IMR-90 (cell line): Measurements from ENCODE around the gene AMZ1. TPM values are rescaled to one million over a fixed set of nuclear protein-coding genes. Genes with fewer than 3 reads are reported as not detected.

Source experiments
- ATAC-seq: fragments of 200-7000 bp; cut with Tn5 transposase; 2 replicates; pipeline ENCODE4 v1.9.1; 2020; ENCODE audit warnings: low read depth, mild to moderate bottlenecking, moderate library complexity
- BruUV-seq: library from RNA; stranded (reverse); fragments of 400-500 nt; replicated peaks from 2 replicates; lab custom pipeline; 2021; lab: Mats Ljungman, UMichigan
- CTCF ChIA-PET: fragments of 300-600 bp; formaldehyde crosslinking; extraction: SDS; loops from one replicate; lab custom pipeline; 2021; ENCODE audit warnings: antibody characterized with exemption; lab: Yijun Ruan, JAX
- POLR2A ChIA-PET: fragments of 300-600 bp; sonication (Branson Sonifier 250); formaldehyde crosslinking; loops from one replicate; lab custom pipeline; 2022; ENCODE audit warnings: antibody characterized with exemption; ENCODE audit not compliant: unreplicated experiment; lab: Charles Lee
- DNase-seq: peaks from one replicate; pipeline ENCODE4 v3.0.0; 2013
- H2AFZ ChIP-seq: replicated peaks from 2 replicates; pipeline ENCODE3; 2013; ENCODE audit warnings: low read length, mild to moderate bottlenecking; ENCODE audit not compliant: poor library complexity
- H2AK5ac ChIP-seq: 2 replicates; pipeline ENCODE4 v1.6.1; 2013; ENCODE audit warnings: low read depth, low read length, inconsistent platforms
- H2AK9ac ChIP-seq: replicated peaks from 2 replicates; pipeline ENCODE3; 2013; ENCODE audit warnings: mild to moderate bottlenecking, low read depth, low read length, moderate library complexity; ENCODE audit not compliant: poor library complexity
- H2BK120ac ChIP-seq: 2 replicates; pipeline ENCODE4 v1.6.1; 2013; ENCODE audit warnings: low read depth, low read length, inconsistent platforms
- H2BK15ac ChIP-seq: 3 replicates; pipeline ENCODE4 v1.6.1; 2013; ENCODE audit warnings: low read depth, low read length, inconsistent platforms
- H2BK20ac ChIP-seq: 2 replicates; pipeline ENCODE4 v1.6.1; 2013; ENCODE audit warnings: low read depth, mild to moderate bottlenecking, inconsistent platforms, low read length, moderate library complexity
- H2BK5ac ChIP-seq: 2 replicates; pipeline ENCODE4 v1.6.1; 2013; ENCODE audit warnings: mild to moderate bottlenecking, low read depth, low read length, inconsistent platforms; ENCODE audit not compliant: poor library complexity, severe bottlenecking
- H3K14ac ChIP-seq: replicated peaks from 2 replicates; pipeline ENCODE4 v1.6.1; 2013; ENCODE audit warnings: low read depth, low read length, inconsistent platforms
- H3K18ac ChIP-seq: 2 replicates; pipeline ENCODE4 v1.6.1; 2013; ENCODE audit warnings: low read depth, low read length, control low read depth
- H3K23ac ChIP-seq: 2 replicates; pipeline ENCODE4 v1.6.1; 2013; ENCODE audit warnings: low read depth, low read length, inconsistent platforms
- H3K27ac ChIP-seq: 2 replicates; pipeline ENCODE4 v1.5.1; 2013; ENCODE audit warnings: mild to moderate bottlenecking, control low read depth, low read length; ENCODE audit not compliant: insufficient read depth
- H3K27me3 ChIP-seq: 2 replicates; pipeline ENCODE4 v1.6.1; 2013; ENCODE audit warnings: low read length; ENCODE audit not compliant: control insufficient read depth, insufficient read depth
- H3K36me3 ChIP-seq: 2 replicates; pipeline ENCODE4 v1.6.1; 2013; ENCODE audit warnings: low read length, mixed read lengths; ENCODE audit not compliant: control insufficient read depth, insufficient read depth
- H3K4ac ChIP-seq: 2 replicates; pipeline ENCODE4 v1.6.1; 2013; ENCODE audit warnings: low read depth, low read length, inconsistent platforms
- H3K4me1 ChIP-seq: 2 replicates; pipeline ENCODE4 v1.6.1; 2013; ENCODE audit warnings: low read length, mixed read lengths; ENCODE audit not compliant: control insufficient read depth, insufficient read depth
- H3K4me2 ChIP-seq: 2 replicates; pipeline ENCODE4 v1.6.1; 2013; ENCODE audit warnings: low read depth, mild to moderate bottlenecking, control low read depth, low read length, moderate library complexity
- H3K4me3 ChIP-seq: 2 replicates; pipeline ENCODE4 v1.5.1; 2013; ENCODE audit warnings: low read depth, mild to moderate bottlenecking, control low read depth, low read length, moderate library complexity; ENCODE audit not compliant: insufficient read depth
- H3K56ac ChIP-seq: 2 replicates; pipeline ENCODE4 v1.6.1; 2013; ENCODE audit warnings: low read length, inconsistent platforms; ENCODE audit not compliant: insufficient read depth; ENCODE audit errors: extremely low read depth
- H3K79me1 ChIP-seq, 2 experiments: 2 replicates each; pipeline ENCODE4 v1.6.1; 2013; ENCODE audit warnings: low read length in 2 of 2, inconsistent platforms in 1 of 2, low read depth in 1 of 2
- H3K9ac ChIP-seq: 2 replicates; pipeline ENCODE4 v1.6.1; 2013; ENCODE audit warnings: low read depth, low read length, control low read depth
- H3K9me1 ChIP-seq: 2 replicates; pipeline ENCODE4 v1.6.1; 2013; ENCODE audit warnings: low read length, inconsistent platforms; ENCODE audit not compliant: insufficient read depth
- H3K9me3 ChIP-seq: 2 replicates; pipeline ENCODE4 v1.6.1; 2013; ENCODE audit warnings: low read length; ENCODE audit not compliant: control insufficient read depth, insufficient read depth
- H4K20me1 ChIP-seq: 2 replicates; pipeline ENCODE4 v1.6.1; 2013; ENCODE audit warnings: low read length, inconsistent platforms; ENCODE audit not compliant: insufficient read depth
- H4K5ac ChIP-seq: 2 replicates; pipeline ENCODE4 v1.6.1; 2013; ENCODE audit warnings: mild to moderate bottlenecking, low read depth, low read length, control low read depth
- H4K8ac ChIP-seq, 2 experiments: 2 replicates each; pipeline ENCODE4 v1.6.1; 2013; ENCODE audit warnings: low read depth in 2 of 2, low read length in 2 of 2, control low read depth in 1 of 2, inconsistent platforms in 1 of 2
- H4K91ac ChIP-seq: 2 replicates; pipeline ENCODE4 v1.6.1; 2013; ENCODE audit warnings: low read depth, low read length, inconsistent platforms; ENCODE audit not compliant: insufficient read depth
- CEBPB ChIP-seq: IDR thresholded peaks from 2 replicates; pipeline ENCODE4 v1.6.1; 2012; ENCODE audit warnings: low read depth, low read length, improper control_type of control experiment
- MXI1 ChIP-seq: IDR thresholded peaks from 2 replicates; pipeline ENCODE4 v1.6.1; 2012; ENCODE audit warnings: low read depth, mild to moderate bottlenecking, low read length, moderate library complexity, borderline replicate concordance
- NFE2L2 ChIP-seq: fragments of 150-350 bp; IDR thresholded peaks from 2 replicates; pipeline ENCODE4 v1.6.1; 2016; ENCODE audit warnings: low read depth, mild to moderate bottlenecking, low read length
- WGBS, 2 experiments: methylation state at CpG; one replicate each; pipeline versions ENCODE4 v1.1.5 to v1.1.7; 2013; ENCODE audit warnings: missing lambda C conversion rate in 2 of 2; ENCODE audit not compliant: insufficient read length in 1 of 2; ENCODE audit errors: extremely low coverage in 2 of 2; 5-methylcytosine and 5-hydroxymethylcytosine counted together
- dilution Hi-C: fragments of 300-500 bp; cut with HindIII; formaldehyde crosslinking; loops from one replicate; pipeline ENCODE4 v1.14.3; 2018; ENCODE audit warnings: low sequenced_read_pairs; ENCODE audit not compliant: unreplicated experiment
- in situ Hi-C: fragments of 300-500 bp; cut with MboI; formaldehyde crosslinking; loops from 3 replicates; pipeline ENCODE4 v1.14.3; 2019; ENCODE audit warnings: low sequenced_read_pairs, inconsistent platforms, mixed read lengths
- intact Hi-C: fragments of 100-400 bp; cut with micrococcal nuclease; formaldehyde crosslinking; loops from 2 replicates; pipeline ENCODE4 v1.10.0; 2022
- polyA plus RNA-seq, 3 experiments: library from polyadenylated mRNA; depleted of rRNA; stranded (reverse); fragments of >200 nt; gene quantifications; 2 replicates each; pipeline ENCODE4 v1.2.3, GENCODE V29; 2012; ENCODE audit warnings: low replicate concordance in 1 of 3
- total RNA-seq: library from RNA; depleted of rRNA; stranded (reverse); fragments of >200 nt; gene quantifications from 2 replicates; pipeline ENCODE4 v1.2.3, GENCODE V29; 2012

The AMZ1 gene
- total and polyA plus RNA-seq, 2 of the 4 experiments (the other 2 are of a cell fraction), result 0.54 to 1.6 TPM

DNA sequence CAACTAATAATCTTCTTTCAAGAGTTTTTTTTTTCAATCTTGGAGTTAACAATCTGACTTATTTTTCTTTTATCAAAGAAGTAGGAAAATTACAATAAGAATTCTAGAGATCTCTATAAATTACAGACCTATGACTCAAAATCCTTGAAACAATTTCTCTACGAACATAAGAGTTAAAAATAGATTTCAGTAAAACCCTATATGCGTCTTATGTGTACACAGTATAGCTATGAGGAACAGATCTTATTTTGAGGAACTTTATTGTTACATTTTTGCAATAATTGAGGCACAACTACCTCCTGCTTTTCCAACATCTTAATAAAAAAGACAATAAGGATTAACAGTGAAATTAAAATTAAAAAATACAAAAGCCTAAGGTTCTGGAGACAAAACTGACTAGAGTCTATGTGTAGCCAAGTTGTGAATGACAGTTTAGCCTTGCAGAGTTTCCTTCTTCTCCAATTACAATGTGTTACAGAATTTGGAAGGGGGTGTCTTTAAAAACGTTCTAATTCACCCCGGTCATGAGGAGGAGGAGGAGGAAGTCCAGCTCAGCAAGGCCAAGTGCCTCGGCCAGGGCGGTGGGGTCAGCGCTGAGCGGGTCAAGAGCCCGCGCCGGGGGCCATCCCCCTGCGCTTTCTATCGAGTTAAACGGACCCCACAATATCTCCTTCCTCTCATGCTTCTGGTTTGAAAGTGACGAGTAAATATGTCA, 40.5 kb downstream of the AMZ1 start:
- CTCF ChIA-PET, result no interaction called here

More for the DNA sequence above, 40.5 kb downstream of the AMZ1 start:
- Histone ChIP-seq H2BK120ac (no peak overlapping the region), H3K79me1 (peaks cover 46 to 87% of the 10 kb centered on the region in 2 experiments), H3K9me1 (peaks cover 14% of the 10 kb centered on the region), H4K5ac (peak overlapping the region; percentile 25; the same call in 1 of the 2 replicates), H3K4me1 (peaks cover 18% of the 10 kb centered on the region), H4K20me1 (peaks cover 12% of the 10 kb centered on the region), H3K4ac (peak overlapping the region; percentile 56; the same call in 1 of the 2 replicates), H4K8ac (peak overlapping the region; percentile 28 to 34; a peak in 1 of 4 replicates), H3K9me3 (no peaks in the 10 kb centered on the region), H3K14ac (peak overlapping the region; percentile 29; the same call in 1 of the 2 replicates), H3K36me3 (peaks cover 41% of the 10 kb centered on the region), H3K27ac (peak overlapping the region; percentile 31; the same call in 1 of the 2 replicates), H2BK15ac (no peak overlapping the region), H3K4me2 (peak overlapping the region; percentile 44), H3K9ac (no peak overlapping the region), H3K4me3 (no peak overlapping the region), H3K23ac (peak overlapping the region; percentile 45; the same call in 1 of the 2 replicates), H2AK9ac (peak overlapping the region; percentile 69), H3K18ac (peak overlapping the region; percentile 2), H2AK5ac (peak overlapping the region; percentile 25; the same call in 1 of the 2 replicates), H3K27me3 (no peaks in the 10 kb centered on the region), H4K91ac (no peak overlapping the region), H2AFZ (no peak overlapping the region), H3K56ac (no peak overlapping the region; the same call in 1 of the 2 replicates), H2BK20ac (no peak overlapping the region), H2BK5ac (peak overlapping the region; percentile 42)
- intact Hi-C loops (no loop called here), dilution Hi-C loops (no loop called here), in situ Hi-C loops (no loop called here)
- POLR2A ChIA-PET, result no interaction called here
- WGBS, 2 experiments, result no CpG with 5 or more reads among the region's 15 CpGs
- DNase-seq (peak; percentile 59), ATAC-seq (no peak)
- no peak for TF ChIP-seq MXI1
- TF ChIP-seq CEBPB, result no peak
- no peak for TF ChIP-seq NFE2L2
- no TSS peak for BruUV-seq
